Measurements from ENCODE around the gene INPP5D.

- TF ChIP-seq TAF1 (IDR thresholded peaks at IDR 0.05; ENCODE audit: borderline replicate concordance, low read depth, low read length), result no peak
- no peak for TF ChIP-seq CTCF (IDR thresholded peaks at IDR 0.05)
- TF ChIP-seq GABPA (IDR thresholded peaks at IDR 0.05; ENCODE audit: low read depth), result no peak
- no peak for TF ChIP-seq MXI1 (IDR thresholded peaks at IDR 0.05; ENCODE audit: low read depth, low read length)
- TF ChIP-seq RXRA (IDR thresholded peaks at IDR 0.05; ENCODE audit: borderline replicate concordance, low read depth), result no peak
- TF ChIP-seq REST (IDR thresholded peaks at IDR 0.05; ENCODE audit: low read depth, low read length), result no peak
- no peak for TF ChIP-seq RCOR1 (IDR thresholded peaks at IDR 0.05; ENCODE audit: low read length)
- no peak for TF ChIP-seq SIN3A (IDR thresholded peaks at IDR 0.05; ENCODE audit: borderline replicate concordance, low read depth, low read length)
- TF ChIP-seq EP300 (IDR thresholded peaks at IDR 0.05; ENCODE audit: borderline replicate concordance in 1 of 2, low read depth in 1 of 2, low read length in 1 of 2), result no peak
These were observed 23.0 kb downstream of the INPP5D start for GRCh38 chr2:233082931-233083755.
